Smooth muscle cell (in vitro differentiated cells): ENCODE results near the gene POLE4. TPM values are rescaled to one million over a fixed set of nuclear protein-coding genes. Genes with fewer than 3 reads are reported as not detected.

Experiments used
- DNase-seq: peaks from one replicate; lab custom pipeline; 2025; ENCODE audit not compliant: unreplicated experiment; lab: John Stamatoyannopoulos, UW
- H2AFZ ChIP-seq: fragments of 200-600 bp; sonication (generic); 2 replicates; pipeline ENCODE4 v1.6.0; 2016; ENCODE audit warnings: antibody characterized with exemption, low read depth, mild to moderate bottlenecking
- H3F3A ChIP-seq: fragments of 200-600 bp; sonication (generic); 2 replicates; pipeline ENCODE4 v1.6.0; 2017; ENCODE audit warnings: antibody characterized with exemption, low read depth
- H3K27ac ChIP-seq: fragments of 200-600 bp; sonication (generic); 2 replicates; pipeline ENCODE4 v1.5.1; 2016; ENCODE audit warnings: low read depth, mild to moderate bottlenecking
- H3K27me3 ChIP-seq: fragments of 200-600 bp; sonication (generic); 2 replicates; pipeline ENCODE4 v1.6.1; 2016; ENCODE audit warnings: low read depth, mild to moderate bottlenecking
- H3K36me3 ChIP-seq: fragments of 200-600 bp; sonication (generic); 2 replicates; pipeline ENCODE4 v1.5.1; 2016; ENCODE audit warnings: low read depth
- H3K4me1 ChIP-seq: fragments of 200-600 bp; sonication (generic); 2 replicates; pipeline ENCODE4 v1.5.1; 2016; ENCODE audit warnings: low read depth
- H3K4me2 ChIP-seq: fragments of 200-600 bp; sonication (generic); 2 replicates; pipeline ENCODE4 v1.6.0; 2016; ENCODE audit warnings: mild to moderate bottlenecking
- H3K4me3 ChIP-seq: fragments of 200-600 bp; sonication (generic); 2 replicates; pipeline ENCODE4 v1.5.1; 2016; ENCODE audit warnings: mild to moderate bottlenecking
- H3K79me2 ChIP-seq: fragments of 200-600 bp; sonication (generic); 2 replicates; pipeline ENCODE4 v1.6.0; 2016; ENCODE audit warnings: low read depth, mild to moderate bottlenecking
- H3K9ac ChIP-seq: fragments of 200-600 bp; sonication (generic); 2 replicates; pipeline ENCODE4 v1.6.0; 2016; ENCODE audit warnings: low read depth
- H3K9me3 ChIP-seq: fragments of 200-600 bp; sonication (generic); replicated peaks from 2 replicates; pipeline ENCODE4 v1.5.1; 2016; ENCODE audit warnings: low read depth
- H4K20me1 ChIP-seq: fragments of 200-600 bp; sonication (generic); 2 replicates; pipeline ENCODE4 v1.6.0; 2016; ENCODE audit warnings: low read depth
- WGBS: methylation state at CpG from one replicate; pipeline ENCODE4 v1.1.7; 2016; ENCODE audit warnings: low lambda C conversion rate; 5-methylcytosine and 5-hydroxymethylcytosine counted together
- polyA plus RNA-seq: library from polyadenylated mRNA; unstranded; fragments of >200 nt; fragmentation: Nextera tagmentation; extraction: Ambion mirVana; gene quantifications from 2 replicates; pipeline ENCODE4 v1.2.1, GENCODE V29; 2016
- total RNA-seq: library from RNA; depleted of rRNA; stranded (reverse); fragments of >200 nt; gene quantifications from 2 replicates; pipeline ENCODE4 v1.2.3, GENCODE V29; 2014
- TF ChIP-seq, protein P1 (sequence below): fragments of 200-600 bp; sonication (generic); IDR thresholded peaks from 2 replicates; pipeline ENCODE4 v1.5.1; 2017; ENCODE audit warnings: borderline replicate concordance, mild to moderate bottlenecking, antibody characterized with exemption; ENCODE audit not compliant: insufficient read depth, poor library complexity, severe bottlenecking

POLE4 gene
- total and polyA plus RNA-seq, 2 experiments from 2014 or later, result 30.7 to 149 TPM

DNA sequence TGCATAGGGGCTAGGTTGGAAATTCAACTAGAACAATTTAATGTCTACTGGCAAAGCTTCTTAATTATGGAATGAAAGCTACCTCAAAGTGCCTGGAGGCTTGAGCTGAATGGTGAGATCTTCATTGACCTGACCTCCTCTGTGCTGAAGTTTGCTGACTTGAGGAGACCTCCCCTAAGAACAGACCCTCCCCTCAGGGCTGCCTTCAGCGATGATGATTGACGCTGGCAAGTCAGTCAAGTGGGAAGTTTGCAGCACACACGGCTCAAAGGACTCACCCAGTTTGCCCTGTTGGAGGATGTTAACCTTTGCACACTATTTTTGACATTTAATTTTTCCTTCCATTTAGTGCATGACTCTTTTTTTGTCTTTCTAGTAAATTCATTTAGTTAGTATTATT is 17.2 kb upstream of the POLE4 start:
- H3K4me3 ChIP-seq, result no peak overlapping the region
- H3K27me3 ChIP-seq, result no peaks in the 10 kb centered on the region
- H2AFZ ChIP-seq, result no peak overlapping the region
- no peaks in the 10 kb centered on the region for H3K4me1 ChIP-seq
- H3K9me3 ChIP-seq, result no peaks in the 10 kb centered on the region
- H3K4me2 ChIP-seq, result no peak overlapping the region
- 95% methylated on average over 3 of the region's 3 CpGs for WGBS
- no peaks in the 10 kb centered on the region for H3F3A ChIP-seq
- no peak for DNase-seq
- H3K79me2 ChIP-seq, result no peaks in the 10 kb centered on the region
- H3K9ac ChIP-seq, result no peak overlapping the region
- H3K27ac ChIP-seq, result no peak overlapping the region
- no peaks in the 10 kb centered on the region for H3K36me3 ChIP-seq
- TF ChIP-seq, protein P1, sequence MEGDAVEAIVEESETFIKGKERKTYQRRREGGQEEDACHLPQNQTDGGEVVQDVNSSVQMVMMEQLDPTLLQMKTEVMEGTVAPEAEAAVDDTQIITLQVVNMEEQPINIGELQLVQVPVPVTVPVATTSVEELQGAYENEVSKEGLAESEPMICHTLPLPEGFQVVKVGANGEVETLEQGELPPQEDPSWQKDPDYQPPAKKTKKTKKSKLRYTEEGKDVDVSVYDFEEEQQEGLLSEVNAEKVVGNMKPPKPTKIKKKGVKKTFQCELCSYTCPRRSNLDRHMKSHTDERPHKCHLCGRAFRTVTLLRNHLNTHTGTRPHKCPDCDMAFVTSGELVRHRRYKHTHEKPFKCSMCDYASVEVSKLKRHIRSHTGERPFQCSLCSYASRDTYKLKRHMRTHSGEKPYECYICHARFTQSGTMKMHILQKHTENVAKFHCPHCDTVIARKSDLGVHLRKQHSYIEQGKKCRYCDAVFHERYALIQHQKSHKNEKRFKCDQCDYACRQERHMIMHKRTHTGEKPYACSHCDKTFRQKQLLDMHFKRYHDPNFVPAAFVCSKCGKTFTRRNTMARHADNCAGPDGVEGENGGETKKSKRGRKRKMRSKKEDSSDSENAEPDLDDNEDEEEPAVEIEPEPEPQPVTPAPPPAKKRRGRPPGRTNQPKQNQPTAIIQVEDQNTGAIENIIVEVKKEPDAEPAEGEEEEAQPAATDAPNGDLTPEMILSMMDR, result no peak
- no peaks in the 10 kb centered on the region for H4K20me1 ChIP-seq

DNA sequence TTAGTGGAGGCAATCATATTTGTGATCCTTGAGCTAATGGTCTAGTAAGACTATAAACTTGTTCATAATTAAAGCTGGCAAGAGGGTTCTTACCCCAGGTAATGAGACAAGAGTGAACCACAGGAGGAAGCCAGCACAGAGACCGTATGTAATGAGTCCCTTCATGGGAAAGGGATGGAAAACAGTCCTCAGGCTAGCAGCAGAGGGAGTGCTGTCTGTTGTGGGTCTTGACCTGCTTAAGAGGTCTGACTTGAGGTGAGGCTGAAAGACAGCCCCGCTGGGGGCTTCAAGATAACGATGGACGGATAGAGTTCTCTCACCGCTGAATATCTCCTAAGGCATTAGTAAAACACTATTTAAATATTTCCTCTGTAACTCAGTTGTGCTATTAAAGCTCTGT is 16.2 kb upstream of the POLE4 start:
- Histone ChIP-seq H3K79me2 (no peaks in the 10 kb centered on the region), H2AFZ (no peak overlapping the region), H3F3A (no peaks in the 10 kb centered on the region), H3K4me2 (no peak overlapping the region), H3K9ac (no peak overlapping the region), H3K27me3 (no peaks in the 10 kb centered on the region), H4K20me1 (no peaks in the 10 kb centered on the region), H3K4me3 (no peak overlapping the region), H3K4me1 (no peaks in the 10 kb centered on the region), H3K27ac (no peak overlapping the region), H3K36me3 (no peaks in the 10 kb centered on the region), H3K9me3 (no peaks in the 10 kb centered on the region)
- WGBS, result 91% methylated on average over 5 of the region's 5 CpGs
- no peak for DNase-seq
- TF ChIP-seq, protein P1, result no peak

DNA sequence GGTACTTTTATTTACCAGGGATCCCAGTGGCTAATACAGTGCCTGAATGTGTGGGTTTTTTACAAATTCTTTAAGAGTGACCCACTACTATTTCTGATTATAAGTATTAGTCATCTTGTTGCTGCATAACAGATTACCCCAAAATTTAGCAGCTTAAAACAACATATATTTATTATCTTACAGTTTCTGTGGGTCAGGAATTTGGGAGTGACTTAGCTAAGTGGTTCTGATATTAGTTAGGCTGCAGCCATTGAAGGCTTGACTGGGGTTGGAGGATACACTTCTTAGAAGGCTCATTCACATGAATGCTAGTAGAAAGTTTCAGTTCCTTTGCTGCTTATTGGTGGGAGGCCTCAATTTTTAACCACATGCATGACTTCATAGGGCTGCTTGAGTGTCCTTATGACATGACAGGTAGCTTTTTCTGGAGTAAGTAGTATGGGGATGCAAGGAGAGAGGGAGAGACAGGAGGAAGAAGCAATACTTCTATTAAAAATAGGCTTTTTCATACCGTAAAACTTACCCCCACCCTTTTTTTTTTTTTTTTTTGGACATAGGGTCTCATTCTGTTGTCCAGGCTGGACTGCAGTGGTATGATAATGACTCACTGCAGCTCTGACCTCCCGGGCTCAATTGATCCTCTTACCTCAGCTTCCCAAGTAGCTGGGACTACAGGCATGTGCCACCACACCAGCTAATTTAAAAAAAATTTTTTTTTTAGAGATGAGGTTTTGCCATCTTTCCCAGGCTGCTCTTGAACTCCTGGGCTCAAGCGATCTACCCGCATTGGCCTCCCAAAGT is 13.3 kb upstream of the POLE4 start:
- Histone ChIP-seq H3K36me3 (no peaks in the 10 kb centered on the region), H3K79me2 (no peaks in the 10 kb centered on the region), H3K9me3 (no peaks in the 10 kb centered on the region), H3K9ac (no peak overlapping the region), H3K4me1 (no peaks in the 10 kb centered on the region), H3K4me3 (no peak overlapping the region), H4K20me1 (no peaks in the 10 kb centered on the region), H3F3A (no peaks in the 10 kb centered on the region), H3K27me3 (no peaks in the 10 kb centered on the region), H3K4me2 (no peak overlapping the region), H2AFZ (no peak overlapping the region), H3K27ac (peak overlapping the region; percentile 47)
- TF ChIP-seq, protein P1, result no peak
- WGBS, result 94% methylated on average over 4 of the region's 4 CpGs
- no peak for DNase-seq
